ENCODE measurements around the gene MAD1L1. TPM values are rescaled to one million over a fixed set of nuclear protein-coding genes. Genes with fewer than 3 reads are reported as not detected.

Gene MAD1L1
- total RNA-seq, 1 donor from 2014 or later: 59.6 TPM

GRCh38 chr7:2222516-2222915, 10.2 kb downstream of the MAD1L1 start:
- no peak for DNase-seq (ENCODE audit: low spot score in 2 of 2)
- no peaks in the 10 kb centered on the region for H3K27me3 ChIP-seq
- peaks cover 29 to 54% of the 10 kb centered on the region in 2 donors for H3K36me3 ChIP-seq
- intact Hi-C loops (cut with DNase I): no loop called here
- H3K9me3 ChIP-seq: no peaks in the 10 kb centered on the region
- H3K27ac ChIP-seq: no peak overlapping the region
- no peaks in the 10 kb centered on the region for H3K4me1 ChIP-seq
- TF ChIP-seq CTCF (IDR thresholded peaks at IDR 0.05): no peak
- H3K4me3 ChIP-seq: no peak overlapping the region

- no peak for TF ChIP-seq CTCF (IDR thresholded peaks at IDR 0.05)
- H3K27me3 ChIP-seq: no peaks in the 10 kb centered on the region
- no peaks in the 10 kb centered on the region for H3K4me1 ChIP-seq
- H3K4me3 ChIP-seq: no peak overlapping the region
- intact Hi-C loops (cut with DNase I): no loop called here
- H3K36me3 ChIP-seq: peaks cover 40 to 59% of the 10 kb centered on the region in 2 donors
- no peaks in the 10 kb centered on the region for H3K9me3 ChIP-seq
- DNase-seq (ENCODE audit: low spot score in 2 of 2): no peak
- H3K27ac ChIP-seq: no peak overlapping the region
Measured at GRCh38 chr7:2220954-2221353, 11.8 kb downstream of the MAD1L1 start.

GRCh38 chr7:2220506-2220905, 12.2 kb downstream of the MAD1L1 start:
- H3K27ac ChIP-seq: no peak overlapping the region
- no peaks in the 10 kb centered on the region for H3K27me3 ChIP-seq
- intact Hi-C loops (cut with DNase I): no loop called here
- H3K4me3 ChIP-seq: no peak overlapping the region
- peaks cover 43 to 62% of the 10 kb centered on the region in 2 donors for H3K36me3 ChIP-seq
- no peak for DNase-seq (ENCODE audit: low spot score in 2 of 2)
- TF ChIP-seq CTCF (IDR thresholded peaks at IDR 0.05): no peak
- no peaks in the 10 kb centered on the region for H3K4me1 ChIP-seq
- no peaks in the 10 kb centered on the region for H3K9me3 ChIP-seq

GRCh38 chr7:2220030-2220429, 12.7 kb downstream of the MAD1L1 start:
- Histone ChIP-seq H3K9me3 (no peaks in the 10 kb centered on the region), H3K27me3 (no peaks in the 10 kb centered on the region), H3K4me3 (no peak overlapping the region), H3K27ac (no peak overlapping the region), H3K36me3 (peaks cover 41 to 62% of the 10 kb centered on the region in 2 donors), H3K4me1 (no peaks in the 10 kb centered on the region)
- intact Hi-C loops (cut with DNase I): no loop called here
- TF ChIP-seq CTCF (IDR thresholded peaks at IDR 0.05): no peak
- DNase-seq (ENCODE audit: low spot score in 2 of 2): no peak

- Histone ChIP-seq H3K9me3 (no peaks in the 10 kb centered on the region), H3K4me3 (no peak overlapping the region), H3K27me3 (no peaks in the 10 kb centered on the region), H3K4me1 (no peaks in the 10 kb centered on the region), H3K27ac (no peak overlapping the region), H3K36me3 (peaks cover 43 to 62% of the 10 kb centered on the region in 2 donors)
- DNase-seq (ENCODE audit: low spot score in 2 of 2): no peak
- TF ChIP-seq CTCF (IDR thresholded peaks at IDR 0.05): no peak
- intact Hi-C loops (cut with DNase I): no loop called here
Measured at GRCh38 chr7:2219606-2220005, 13.1 kb downstream of the MAD1L1 start.

- Histone ChIP-seq H3K27ac (no peak overlapping the region), H3K4me3 (no peak overlapping the region), H3K9me3 (no peaks in the 10 kb centered on the region), H3K36me3 (peaks cover 48 to 66% of the 10 kb centered on the region in 2 donors), H3K4me1 (no peaks in the 10 kb centered on the region), H3K27me3 (no peaks in the 10 kb centered on the region)
- intact Hi-C loops (cut with DNase I): no loop called here
- DNase-seq (ENCODE audit: low spot score in 2 of 2): no peak
- TF ChIP-seq CTCF (IDR thresholded peaks at IDR 0.05): no peak
Measured at GRCh38 chr7:2219136-2219535, 13.6 kb downstream of the MAD1L1 start.

All from ascending aorta (tissue), 2 donors.